ENCODE measurements around the gene COL4A2.

The COL4A2 gene

GRCh38 chr13:110272227-110272626 is 34.9 kb upstream of the COL4A2 start:
- no peak for DNase-seq

- DNase-seq = no peak
These were observed 34.4 kb upstream of the COL4A2 start for GRCh38 chr13:110272651-110273050.

GRCh38 chr13:110273254-110273653 is 33.8 kb upstream of the COL4A2 start:
- no peak for DNase-seq

- DNase-seq = no peak
These were observed 32.4 kb upstream of the COL4A2 start for GRCh38 chr13:110274687-110275086.

GRCh38 chr13:110275931-110276552 is 31.0 kb upstream of the COL4A2 start:
- DNase-seq = no peak

GRCh38 chr13:110276553-110276950 is 30.5 kb upstream of the COL4A2 start:
- no peak for DNase-seq

GRCh38 chr13:110277357-110277975 is 29.6 kb upstream of the COL4A2 start:
- DNase-seq = no peak

- no peak for DNase-seq
These were observed 28.2 kb upstream of the COL4A2 start for GRCh38 chr13:110278859-110279258.

- no peak for DNase-seq
These were observed 27.4 kb upstream of the COL4A2 start for GRCh38 chr13:110279684-110280083.

GRCh38 chr13:110280231-110280813 is 26.8 kb upstream of the COL4A2 start:
- no peak for DNase-seq

- DNase-seq = no peak
These were observed 25.9 kb upstream of the COL4A2 start for GRCh38 chr13:110280985-110281688.

GRCh38 chr13:110281736-110282135 is 25.3 kb upstream of the COL4A2 start:
- no peak for DNase-seq

GRCh38 chr13:110282316-110282841 is 24.7 kb upstream of the COL4A2 start:
- no peak for DNase-seq

GRCh38 chr13:110283736-110284517 is 23.2 kb upstream of the COL4A2 start:
- no peak for DNase-seq

GRCh38 chr13:110284779-110285484 is 22.2 kb upstream of the COL4A2 start:
- DNase-seq = no peak

- no peak for DNase-seq
These were observed 20.9 kb upstream of the COL4A2 start for GRCh38 chr13:110285991-110286832.

- DNase-seq = no peak
These were observed 20.0 kb upstream of the COL4A2 start for GRCh38 chr13:110286833-110287819.

- no peak for DNase-seq
These were observed 17.9 kb upstream of the COL4A2 start for GRCh38 chr13:110289174-110289573.

GRCh38 chr13:110289661-110290060 is 17.4 kb upstream of the COL4A2 start:
- DNase-seq = no peak
